ENCODE results near the gene USP35. TPM values are rescaled to one million over a fixed set of nuclear protein-coding genes. Genes with fewer than 3 reads are reported as not detected.

The USP35 gene
- total and polyA plus RNA-seq, 2 donors (not counting 1 experiment from before 2014, with no cell fraction given): 4.8 to 6.0 TPM

DNA sequence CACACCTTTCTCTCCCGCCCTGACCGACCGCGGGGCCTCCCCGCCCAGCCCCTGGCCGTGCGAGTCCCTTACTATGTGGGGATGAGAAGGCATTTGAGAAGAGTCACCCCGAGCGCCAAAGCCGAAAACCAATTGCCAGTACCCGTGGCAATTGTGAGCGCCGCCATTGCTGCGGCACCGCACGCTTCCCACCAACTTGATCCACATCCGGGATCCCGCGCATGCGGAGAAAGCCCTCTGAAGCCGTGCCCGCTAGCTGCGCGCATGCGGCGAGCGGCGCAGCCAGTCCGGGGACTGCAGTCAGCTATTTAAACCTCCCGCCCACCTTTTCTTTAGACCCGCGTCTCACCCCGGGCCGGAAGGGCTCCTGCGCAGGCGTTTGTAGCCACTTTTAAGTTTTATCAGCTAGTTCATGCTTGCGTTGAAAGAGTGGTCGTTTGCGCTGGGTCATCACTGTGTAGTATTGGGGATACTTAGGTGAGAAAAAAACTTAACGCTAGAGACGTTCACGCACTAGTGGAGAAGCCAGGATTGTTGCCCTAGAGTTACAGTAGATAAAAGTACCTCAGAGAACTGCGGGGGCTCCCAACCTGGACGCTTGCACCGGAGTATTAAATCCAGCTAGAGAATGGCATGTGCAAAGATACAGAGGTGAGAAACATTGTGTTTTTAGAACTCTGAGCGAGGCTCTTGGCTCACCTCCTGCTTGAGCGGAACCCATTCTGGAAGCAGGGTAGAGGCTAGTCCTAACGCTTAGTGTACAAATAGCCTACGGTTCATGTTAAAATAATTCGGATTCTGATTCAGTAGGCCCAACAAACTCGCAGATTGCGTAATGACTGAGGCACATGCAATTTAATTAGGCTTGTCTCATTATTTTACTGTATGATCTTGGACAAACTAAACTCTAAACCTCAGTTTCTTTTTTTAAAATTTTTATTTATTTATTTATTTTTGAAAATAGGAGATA, 49.0 kb upstream of the USP35 start, which contains the start of gene ALG8:
Gene ALG8 (minus strand): TSS at position 205 of the 970 bp plus-strand sequence. CDS start 38 bp downstream, at position 167.
- H3K27me3 ChIP-seq (replicated peaks in 1 of 4; ENCODE audit: control extremely low read depth in 1 of 4, control insufficient read depth in 3 of 4, insufficient read depth in 4 of 4, low read length in 3 of 4): no peaks in the 10 kb centered on the region
- 3% methylated on average over 46 of the region's 52 CpGs for WGBS (ENCODE audit: insufficient coverage)
- Mint-ChIP-seq H3K27me3 (no peaks in the 10 kb centered on the region), H3K4me1 (peaks cover 44% of the 10 kb centered on the region), H3K4me3 (peak within 1 kb of the TSS; percentile 99), H3K9me3 (ENCODE audit: insufficient read depth) (no peaks in the 10 kb centered on the region), H3K27ac (peak within 1 kb of the TSS; percentile 97)
- DNase-seq: peak; percentile 96
- H3K4me2 ChIP-seq (replicated peaks; ENCODE audit: low read depth, low read length, poor library complexity, severe bottlenecking): peak within 1 kb of the TSS; percentile 90
- H3K36me3 ChIP-seq (replicated peaks in 1 of 2; ENCODE audit: control extremely low read depth in 1 of 2, control insufficient read depth in 1 of 2, extremely low read depth in 1 of 2, insufficient read depth in 2 of 2, low read length in 1 of 2): peaks cover 0 to 2% of the 10 kb centered on the region in 2 experiments
- intact Hi-C loops (cut with micrococcal nuclease): loop anchor here (1.0 to 10.0 kb wide), 7 partner anchors 49 to 1695 kb away; partner anchors contain the start of genes EMSY, GAB2, INTS4 and KCTD21
- peak within 1 kb of the TSS; percentile 77 to 97 (median 85) for H3K4me3 ChIP-seq (ENCODE audit: control extremely low read depth in 1 of 5, extremely low read depth in 1 of 5, insufficient read depth in 1 of 5, low read depth in 2 of 5, low read length in 4 of 5)
- ChIA-PET CTCF (interaction anchor here (1.1 to 2.4 kb wide), 5 partner anchors 49 to 435 kb away, joined by 4 to 9 read pairs (median 8); partner anchors contain the start of genes GAB2, INTS4, KCTD21 and NARS2), POLR2A (interaction anchor here (1.0 to 1.5 kb wide), 3 partner anchors 49 to 435 kb away, joined by 4 to 11 read pairs (median 5); partner anchors contain the start of genes INTS4, KCTD21, NARS2 and USP35)
- H3K9ac ChIP-seq (ENCODE audit: low read length): peak within 1 kb of the TSS; percentile 91
- peak; percentile 95 for ATAC-seq (ENCODE audit: low read depth)
- TF ChIP-seq, protein P1, sequence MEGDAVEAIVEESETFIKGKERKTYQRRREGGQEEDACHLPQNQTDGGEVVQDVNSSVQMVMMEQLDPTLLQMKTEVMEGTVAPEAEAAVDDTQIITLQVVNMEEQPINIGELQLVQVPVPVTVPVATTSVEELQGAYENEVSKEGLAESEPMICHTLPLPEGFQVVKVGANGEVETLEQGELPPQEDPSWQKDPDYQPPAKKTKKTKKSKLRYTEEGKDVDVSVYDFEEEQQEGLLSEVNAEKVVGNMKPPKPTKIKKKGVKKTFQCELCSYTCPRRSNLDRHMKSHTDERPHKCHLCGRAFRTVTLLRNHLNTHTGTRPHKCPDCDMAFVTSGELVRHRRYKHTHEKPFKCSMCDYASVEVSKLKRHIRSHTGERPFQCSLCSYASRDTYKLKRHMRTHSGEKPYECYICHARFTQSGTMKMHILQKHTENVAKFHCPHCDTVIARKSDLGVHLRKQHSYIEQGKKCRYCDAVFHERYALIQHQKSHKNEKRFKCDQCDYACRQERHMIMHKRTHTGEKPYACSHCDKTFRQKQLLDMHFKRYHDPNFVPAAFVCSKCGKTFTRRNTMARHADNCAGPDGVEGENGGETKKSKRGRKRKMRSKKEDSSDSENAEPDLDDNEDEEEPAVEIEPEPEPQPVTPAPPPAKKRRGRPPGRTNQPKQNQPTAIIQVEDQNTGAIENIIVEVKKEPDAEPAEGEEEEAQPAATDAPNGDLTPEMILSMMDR (IDR thresholded peaks at IDR 0.05): no peak
- TF ChIP-seq EZH2 (IDR thresholded peaks at IDR 0.05; ENCODE audit: borderline replicate concordance, insufficient read depth, low read depth, low read length, poor library complexity, severe bottlenecking): no peak
- peak within 1 kb of the TSS; percentile 63 to 86 for H3K27ac ChIP-seq (ENCODE audit: low read length in 2 of 2)
- no peaks in the 10 kb centered on the region for H4K20me1 ChIP-seq (ENCODE audit: control insufficient read depth, insufficient read depth, low read length, poor library complexity, severe bottlenecking)
- H3K9me3 ChIP-seq (ENCODE audit: control extremely low read depth in 1 of 3, control insufficient read depth in 2 of 3, insufficient read depth in 1 of 3, low read length in 2 of 3): no peaks in the 10 kb centered on the region
- H3K4me1 ChIP-seq (ENCODE audit: control insufficient read depth in 2 of 2, insufficient read depth in 2 of 2, low read length in 2 of 2): peaks cover 25 to 36% of the 10 kb centered on the region in 2 donors
- H2AFZ ChIP-seq (ENCODE audit: insufficient read depth, low read depth, low read length, poor library complexity, severe bottlenecking): peak within 1 kb of the TSS; percentile 97
- peaks cover 11% of the 10 kb centered on the region for H3K79me2 ChIP-seq (ENCODE audit: control insufficient read depth, insufficient read depth, low read length)
